Caco-2 (cell line): Measurements from ENCODE around the gene ASAP2. TPM values are rescaled to one million over a fixed set of nuclear protein-coding genes. Genes with fewer than 3 reads are reported as not detected.
A peak's percentile ranks its signal among the peaks of the same experiment; 100 is the strongest.

ENCODE experiments used
- BruUV-seq: library from RNA; stranded (reverse); fragments of 400-500 nt; replicated peaks from 2 replicates; lab custom pipeline; 2021; lab: Mats Ljungman, UMichigan
- CTCF ChIA-PET: fragments of 300-600 bp; sonication (Branson Sonifier 250); formaldehyde crosslinking; loops from one replicate; lab custom pipeline; 2022; ENCODE audit warnings: antibody characterized with exemption; lab: Charles Lee
- POLR2A ChIA-PET: fragments of 300-600 bp; sonication (Branson Sonifier 250); formaldehyde crosslinking; loops from one replicate; lab custom pipeline; 2022; ENCODE audit warnings: antibody characterized with exemption; lab: Charles Lee
- DNase-seq, 2 experiments: peaks; one replicate each; pipeline versions ENCODE4 v3.0.0 to v3.0.0-alpha.2; 2020 to 2022
- H3K27me3 ChIP-seq: replicated peaks from 2 replicates; pipeline ENCODE4 v1.6.0; 2011; ENCODE audit warnings: low read length; ENCODE audit not compliant: control insufficient read depth, insufficient read depth
- H3K36me3 ChIP-seq: 2 replicates; pipeline ENCODE4 v1.5.1; 2011; ENCODE audit warnings: low read length; ENCODE audit not compliant: control insufficient read depth, insufficient read depth
- H3K4me1 ChIP-seq: fragments of 250-450 bp; sonication (Bioruptor Pico); 2 replicates; pipeline ENCODE4 v1.5.1; 2020; ENCODE audit warnings: mild to moderate bottlenecking
- H3K4me3 ChIP-seq: 2 replicates; pipeline ENCODE4 v1.5.1; 2011; ENCODE audit warnings: low read depth, mild to moderate bottlenecking, control low read depth, low read length
- H3K9me3 ChIP-seq: fragments of 250-450 bp; sonication (Bioruptor Pico); 2 replicates; pipeline ENCODE4 v1.5.1; 2020; ENCODE audit warnings: mild to moderate bottlenecking, moderate library complexity
- H3K27ac Mint-ChIP-seq: one replicate; pipeline ENCODE4 v1.8.0; 2022; ENCODE audit warnings: mixed read lengths; ENCODE audit not compliant: unreplicated experiment
- H3K27me3 Mint-ChIP-seq: one replicate; pipeline ENCODE4 v1.8.0; 2022; ENCODE audit warnings: mixed read lengths; ENCODE audit not compliant: insufficient read depth, unreplicated experiment
- H3K36me3 Mint-ChIP-seq: one replicate; pipeline ENCODE4 v1.8.0; 2022; ENCODE audit warnings: mild to moderate bottlenecking, mixed read lengths; ENCODE audit not compliant: insufficient read depth, unreplicated experiment
- H3K4me1 Mint-ChIP-seq: one replicate; pipeline ENCODE4 v1.8.0; 2022; ENCODE audit warnings: low read depth, mixed read lengths; ENCODE audit not compliant: unreplicated experiment
- H3K4me3 Mint-ChIP-seq: one replicate; pipeline ENCODE4 v1.8.0; 2022; ENCODE audit warnings: mild to moderate bottlenecking, moderate library complexity, mixed read lengths; ENCODE audit not compliant: unreplicated experiment
- H3K9me3 Mint-ChIP-seq: one replicate; pipeline ENCODE4 v1.8.0; 2022; ENCODE audit warnings: mixed read lengths; ENCODE audit not compliant: unreplicated experiment
- CTCF ChIP-seq, 2 experiments: fragments of 200-600 bp in 1 of 2; IDR thresholded peaks; 1 replicate in 1 of 2; 2 replicates in 1 of 2; pipeline versions ENCODE4 v1.5.1 to v1.8.0; 2011 to 2022; ENCODE audit warnings: antibody characterized with exemption in 1 of 2, control low read depth in 1 of 2, inconsistent platforms in 1 of 2, low read depth in 1 of 2, low read length in 1 of 2, mild to moderate bottlenecking in 1 of 2, moderate library complexity in 1 of 2; ENCODE audit not compliant: insufficient read depth in 1 of 2, severe bottlenecking in 1 of 2, unreplicated experiment in 1 of 2
- intact Hi-C: fragments of 100-400 bp; cut with micrococcal nuclease; formaldehyde crosslinking; loops from one replicate; pipeline ENCODE4 v1.10.0; 2022; ENCODE audit not compliant: unreplicated experiment
- total RNA-seq: library from RNA; stranded (reverse); gene quantifications from 2 replicates; pipeline ENCODE4 v1.2.3, GENCODE V29; 2022

The ASAP2 gene
- total RNA-seq, 1 experiment from 2014 or later: 25.6 TPM

- Mint-ChIP-seq H3K4me3 (no peak overlapping the region), H3K36me3 (peaks cover 17% of the 10 kb centered on the region), H3K27me3 (no peaks in the 10 kb centered on the region), H3K9me3 (no peaks in the 10 kb centered on the region), H3K27ac (no peak overlapping the region), H3K4me1 (peaks cover 19% of the 10 kb centered on the region)
- Histone ChIP-seq H3K4me3 (no peak overlapping the region), H3K4me1 (no peaks in the 10 kb centered on the region), H3K36me3 (peaks cover 3% of the 10 kb centered on the region; the same call in 1 of the 2 replicates), H3K9me3 (no peaks in the 10 kb centered on the region), H3K27me3 (no peaks in the 10 kb centered on the region)
- BruUV-seq: no TSS peak
- POLR2A ChIA-PET: no interaction called here
- no peak for TF ChIP-seq CTCF (IDR thresholded peaks at IDR 0.05; ENCODE audit: insufficient read depth in 1 of 2, low read depth in 1 of 2, low read length in 1 of 2, severe bottlenecking in 1 of 2, unreplicated experiment in 1 of 2)
- CTCF ChIA-PET: no interaction called here
- intact Hi-C loops: no loop called here
- DNase-seq: no peak
Observed at GRCh38 chr2:9327873-9328352, 121.3 kb downstream of the ASAP2 start.

- intact Hi-C loops: no loop called here
- Histone ChIP-seq H3K27me3 (no peaks in the 10 kb centered on the region), H3K9me3 (no peaks in the 10 kb centered on the region), H3K4me1 (no peaks in the 10 kb centered on the region), H3K4me3 (no peak overlapping the region), H3K36me3 (peaks cover 1% of the 10 kb centered on the region; the same call in 1 of the 2 replicates)
- H3K9me3 Mint-ChIP-seq: no peaks in the 10 kb centered on the region
- CTCF ChIA-PET: no interaction called here
- no peak overlapping the region for H3K4me3 Mint-ChIP-seq
- POLR2A ChIA-PET: no interaction called here
- no peak for DNase-seq
- peaks cover 26% of the 10 kb centered on the region for H3K4me1 Mint-ChIP-seq
- peaks cover 24% of the 10 kb centered on the region for H3K36me3 Mint-ChIP-seq
- no peaks in the 10 kb centered on the region for H3K27me3 Mint-ChIP-seq
- TF ChIP-seq CTCF (IDR thresholded peaks at IDR 0.05; ENCODE audit: insufficient read depth in 1 of 2, low read depth in 1 of 2, low read length in 1 of 2, severe bottlenecking in 1 of 2, unreplicated experiment in 1 of 2): no peak
- no peak overlapping the region for H3K27ac Mint-ChIP-seq
- BruUV-seq: no TSS peak
Observed at GRCh38 chr2:9328931-9329330, 122.3 kb downstream of the ASAP2 start.

GRCh38 chr2:9329497-9329896 is 122.9 kb downstream of the ASAP2 start:
- H3K27me3 Mint-ChIP-seq: no peaks in the 10 kb centered on the region
- CTCF ChIA-PET: no interaction called here
- BruUV-seq: no TSS peak
- Histone ChIP-seq H3K27me3 (no peaks in the 10 kb centered on the region), H3K36me3 (peaks cover 1% of the 10 kb centered on the region; the same call in 1 of the 2 replicates), H3K9me3 (no peaks in the 10 kb centered on the region), H3K4me1 (no peaks in the 10 kb centered on the region), H3K4me3 (no peak overlapping the region)
- H3K9me3 Mint-ChIP-seq: no peaks in the 10 kb centered on the region
- peak overlapping the region; percentile 34 for H3K27ac Mint-ChIP-seq
- H3K36me3 Mint-ChIP-seq: peaks cover 27% of the 10 kb centered on the region
- no peak for TF ChIP-seq CTCF (IDR thresholded peaks at IDR 0.05; ENCODE audit: insufficient read depth in 1 of 2, low read depth in 1 of 2, low read length in 1 of 2, severe bottlenecking in 1 of 2, unreplicated experiment in 1 of 2)
- peaks cover 26% of the 10 kb centered on the region for H3K4me1 Mint-ChIP-seq
- no peak overlapping the region for H3K4me3 Mint-ChIP-seq
- intact Hi-C loops: no loop called here
- POLR2A ChIA-PET: no interaction called here
- DNase-seq: no peak
